GM21529 (cell line): ENCODE results near the gene GLS.
"Not testable (repeated sequence)": the region's sequence is repeated elsewhere in the genome, so short reads cannot be mapped to it uniquely, and the experiment has no call there.

Source experiments
- ATAC-seq: cut with Tn5 transposase; IDR thresholded peaks from one replicate; pipeline ENCODE4 v1.9.1; 2021; ENCODE audit not compliant: unreplicated experiment

The GLS gene

DNA sequence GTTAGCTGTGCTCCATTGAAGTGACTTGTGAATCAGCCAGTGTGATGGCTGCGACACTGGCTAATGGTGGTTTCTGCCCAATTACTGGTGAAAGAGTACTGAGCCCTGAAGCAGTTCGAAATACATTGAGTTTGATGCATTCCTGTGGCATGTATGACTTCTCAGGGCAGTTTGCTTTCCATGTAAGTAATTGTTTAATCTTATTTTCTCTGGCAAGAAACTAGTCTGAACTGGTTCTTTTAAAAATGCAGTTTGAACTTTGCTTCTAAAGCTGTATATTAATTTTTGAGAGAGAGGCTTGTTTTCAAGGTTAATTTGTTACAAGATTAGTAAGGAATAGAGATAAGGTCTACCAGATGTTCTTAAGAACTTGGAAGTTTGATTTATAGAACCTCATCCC lies 46.7 kb downstream of the GLS start:
- no peak for ATAC-seq

DNA sequence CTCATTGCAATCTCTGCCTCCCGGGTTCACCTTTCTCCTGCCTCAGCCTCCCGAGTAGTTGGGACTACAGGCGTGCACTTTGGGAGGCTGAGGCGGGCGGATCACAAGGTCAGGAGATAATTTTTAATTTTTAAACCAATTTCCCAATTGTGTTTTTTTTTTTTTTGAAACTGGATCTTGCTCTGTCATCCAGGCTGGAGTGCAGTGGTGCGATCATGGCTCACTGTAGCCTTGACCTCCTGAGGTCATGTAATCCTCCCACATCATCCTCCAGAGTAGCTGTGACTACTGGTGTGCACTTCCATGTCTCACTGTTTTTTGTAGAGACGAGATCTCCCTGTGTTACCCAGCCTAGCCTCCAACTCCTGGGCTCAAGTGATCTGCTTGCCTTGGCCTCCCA lies 49.3 kb downstream of the GLS start:
- no peak for ATAC-seq

DNA sequence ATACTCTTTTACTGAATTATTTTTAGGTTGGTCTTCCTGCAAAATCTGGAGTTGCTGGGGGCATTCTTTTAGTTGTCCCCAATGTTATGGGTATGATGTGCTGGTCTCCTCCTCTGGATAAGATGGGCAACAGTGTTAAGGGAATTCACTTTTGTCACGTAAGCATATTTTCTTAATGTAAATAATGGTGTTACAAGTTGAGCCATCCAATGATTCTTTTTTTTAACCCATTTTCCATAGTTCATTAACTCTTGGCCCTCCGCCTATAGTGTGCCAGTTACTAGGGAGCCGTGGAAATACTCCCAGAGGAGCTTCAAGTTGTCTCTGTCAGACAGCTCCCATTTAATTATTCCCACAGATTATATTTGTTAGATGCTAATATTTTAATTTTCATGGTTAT lies 49.8 kb downstream of the GLS start:
- ATAC-seq = no peak

DNA sequence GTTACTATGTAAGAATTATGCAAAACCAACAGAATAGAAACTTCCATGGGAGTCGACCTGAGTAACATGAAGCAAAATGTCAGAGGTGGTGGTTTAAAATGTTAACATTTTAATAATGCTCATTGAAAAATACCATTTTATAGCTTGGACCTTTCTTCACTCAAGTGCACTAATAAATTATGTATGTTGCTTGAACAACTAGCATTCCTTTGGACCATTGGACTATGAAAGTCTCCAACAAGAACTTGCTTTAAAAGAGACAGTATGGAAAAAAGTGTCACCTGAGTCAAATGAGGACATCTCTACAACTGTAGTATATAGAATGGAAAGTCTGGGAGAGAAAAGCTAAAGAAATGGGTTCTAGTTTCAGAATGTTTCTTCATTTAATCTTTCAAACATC lies 51.9 kb downstream of the GLS start:
- no peak for ATAC-seq

DNA sequence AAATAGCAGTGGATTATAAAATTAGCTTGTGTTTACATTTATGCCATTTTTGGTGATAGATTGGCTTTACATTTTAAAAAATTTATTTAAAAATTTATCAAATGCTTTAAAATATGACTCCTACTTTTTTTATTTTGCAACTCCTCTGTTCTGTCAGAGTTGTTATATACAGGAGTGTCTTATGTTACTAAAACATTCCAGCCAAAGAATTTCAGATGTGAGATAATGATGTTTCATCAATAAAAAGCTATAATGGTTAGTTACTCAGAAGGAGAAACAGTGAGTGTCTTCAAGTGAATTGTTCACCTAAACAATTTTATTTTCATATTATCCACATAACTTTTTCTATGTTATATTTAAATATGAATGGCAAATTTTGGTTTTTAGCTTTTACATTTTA lies 52.7 kb downstream of the GLS start:
- ATAC-seq = no peak

DNA sequence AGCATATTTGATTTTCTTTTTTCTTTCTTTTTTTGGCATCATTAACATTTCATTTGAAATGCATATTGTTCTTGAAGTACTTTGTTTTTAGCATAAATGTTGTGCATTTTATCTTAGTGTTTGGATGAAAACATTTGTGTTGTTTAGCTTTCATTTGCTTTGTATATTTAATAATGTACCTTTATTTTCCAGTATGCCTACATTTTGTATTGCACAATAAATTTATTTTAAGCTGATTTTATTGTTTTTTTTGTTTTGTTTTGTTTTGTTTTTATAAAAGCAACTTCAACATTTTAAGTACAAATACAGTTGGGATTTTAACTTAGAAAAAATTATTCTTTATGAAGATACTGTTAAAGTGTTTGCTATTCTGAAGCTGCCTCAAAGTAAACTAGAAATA lies 54.4 kb downstream of the GLS start:
- ATAC-seq = no peak

DNA sequence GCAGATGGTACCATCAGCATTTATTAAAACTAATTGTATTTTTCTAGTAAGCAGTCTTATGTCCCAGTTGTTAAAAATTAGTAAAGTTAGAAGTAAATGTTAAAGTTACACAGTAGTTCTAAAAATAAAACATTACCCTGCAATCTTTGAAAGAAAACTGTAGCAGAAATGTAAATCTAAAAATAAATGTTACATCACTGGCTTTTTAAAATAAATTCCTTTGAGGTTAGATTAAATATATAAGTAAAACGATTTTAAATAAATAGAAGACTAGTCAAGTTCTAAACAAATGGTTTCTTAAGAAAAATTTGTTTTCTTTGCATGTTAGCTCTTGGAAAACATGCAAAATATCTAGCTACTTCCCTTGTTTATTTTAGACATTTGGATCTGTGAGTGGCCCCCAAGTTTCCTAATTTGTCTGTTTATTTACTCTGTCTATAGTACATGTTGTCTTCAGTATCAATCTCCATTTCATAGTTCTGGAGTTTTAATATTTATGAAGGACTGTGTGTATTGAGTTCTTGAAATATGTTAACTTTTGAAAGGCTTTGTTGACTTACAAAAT lies 58.2 kb downstream of the GLS start:
- ATAC-seq = no peak

DNA sequence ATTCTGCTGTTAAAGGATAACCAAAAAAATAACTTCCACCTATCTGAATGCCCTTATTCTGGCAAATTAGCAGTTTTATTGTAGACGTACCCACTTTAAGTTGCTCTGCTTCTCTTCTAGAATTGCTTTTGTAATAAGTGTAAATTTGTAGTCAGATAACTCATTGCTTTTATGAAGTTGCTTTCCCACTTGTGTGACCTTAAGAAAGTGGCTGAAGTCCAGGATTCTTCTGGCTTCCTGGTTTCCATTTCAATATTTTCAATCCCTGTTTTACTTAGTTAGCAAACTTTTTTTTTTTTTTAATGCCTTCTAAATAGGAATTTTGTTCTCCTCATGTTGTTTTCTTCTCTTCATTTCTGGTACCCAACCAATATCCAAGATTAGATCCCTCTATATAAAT lies 59.8 kb downstream of the GLS start:
- ATAC-seq = no peak

DNA sequence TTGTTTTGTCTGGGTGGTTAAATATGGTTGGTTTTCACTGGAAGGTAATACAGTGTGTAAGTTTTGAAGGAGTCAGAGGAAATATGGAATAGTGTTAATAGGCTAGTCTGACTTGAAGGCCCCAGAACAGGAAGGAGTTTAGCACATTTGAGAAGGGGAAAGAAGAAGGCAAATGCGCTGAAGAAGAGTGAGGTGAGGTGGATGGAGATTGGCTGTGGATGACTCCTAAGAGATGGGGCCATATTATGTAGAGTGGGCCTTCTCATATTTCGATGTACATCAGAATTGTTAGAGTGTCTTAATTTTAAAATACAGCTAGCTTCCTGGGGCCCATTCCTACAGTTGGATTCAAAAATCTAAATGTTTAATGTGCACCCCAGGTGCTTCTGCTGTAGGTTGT lies 61.0 kb downstream of the GLS start:
- no peak for ATAC-seq

DNA sequence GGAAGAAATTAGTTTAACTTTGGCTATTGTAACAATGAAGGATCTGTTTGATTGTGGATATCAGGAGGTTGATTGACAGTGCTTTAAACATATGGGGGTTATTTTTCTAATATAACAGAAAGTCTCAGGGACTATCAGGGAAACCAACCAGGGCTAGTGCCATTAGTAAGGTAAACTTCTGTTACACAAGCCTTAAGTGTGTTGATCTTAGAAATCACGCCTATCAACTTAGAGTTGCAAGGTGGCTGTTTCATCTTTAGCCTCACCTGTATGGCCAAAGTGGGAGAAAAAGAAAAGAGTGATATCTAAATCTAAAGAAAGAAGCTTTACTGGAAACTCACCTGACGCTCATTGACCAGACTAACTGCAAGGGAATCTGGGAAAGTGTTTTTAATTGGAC lies 62.1 kb downstream of the GLS start:
- no peak for ATAC-seq

DNA sequence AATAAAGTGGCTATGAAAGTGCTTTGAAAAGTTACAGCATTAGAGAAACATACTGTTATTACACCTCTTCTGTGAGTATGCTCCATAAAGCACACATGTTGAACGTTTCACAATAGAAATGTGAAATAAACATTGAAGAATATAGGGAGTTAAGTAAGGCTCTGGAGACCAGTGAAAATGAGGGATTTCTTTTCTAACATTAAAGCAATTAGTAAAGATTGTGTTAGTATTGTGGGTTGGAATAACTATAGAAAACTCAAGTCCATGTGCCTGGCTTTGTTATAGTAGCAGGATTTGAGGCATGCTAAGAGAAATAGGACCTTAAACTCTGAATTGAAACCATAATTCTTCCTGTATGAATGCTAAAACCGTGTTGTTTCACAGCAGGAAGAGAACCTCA lies 63.1 kb downstream of the GLS start:
- no peak for ATAC-seq

DNA sequence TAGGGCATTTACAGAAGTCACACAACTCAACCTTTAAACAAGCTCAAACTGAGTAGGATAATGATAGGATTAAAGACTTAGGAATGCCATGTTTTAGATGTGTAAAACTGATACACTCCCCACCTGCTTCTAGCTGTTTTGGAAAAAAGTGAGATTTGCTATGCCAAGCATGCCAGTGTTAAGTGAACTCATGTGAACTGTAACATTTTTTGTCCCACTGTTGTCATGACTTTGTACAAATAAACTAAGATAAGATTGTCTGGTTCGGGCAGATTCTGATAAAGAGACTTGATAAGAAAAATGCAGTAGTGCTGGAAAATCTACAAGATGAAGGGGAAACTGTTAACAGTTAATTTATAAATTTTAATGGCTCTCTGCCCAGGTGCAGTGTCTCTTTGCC lies 66.5 kb downstream of the GLS start:
- ATAC-seq = no peak

DNA sequence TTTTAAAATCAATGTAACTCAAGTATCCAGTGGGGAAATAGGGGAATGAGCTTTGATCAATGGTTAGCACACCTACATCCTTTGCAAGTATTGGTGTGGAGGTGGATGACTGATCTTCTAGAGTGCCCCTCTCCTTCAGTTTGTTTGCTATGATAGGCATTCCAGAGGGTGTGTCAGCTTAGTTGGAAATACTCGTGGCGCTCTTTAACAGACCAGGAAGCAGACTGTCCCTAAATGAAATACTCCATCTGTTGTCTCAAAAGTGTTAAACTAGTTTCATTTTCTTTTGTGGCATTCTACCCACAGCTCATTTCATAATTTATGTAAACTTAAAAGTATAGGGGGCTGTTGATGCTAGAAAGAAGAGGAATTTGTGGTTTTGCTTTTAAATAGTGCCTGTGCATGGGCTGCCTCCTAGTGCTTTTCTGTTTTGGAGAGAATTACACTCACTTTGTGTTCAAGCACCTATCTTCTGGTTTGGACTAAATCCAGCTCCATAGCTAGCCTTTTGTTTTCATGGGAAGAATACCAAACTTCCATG lies 67.2 kb downstream of the GLS start:
- peak; percentile 78 for ATAC-seq

DNA sequence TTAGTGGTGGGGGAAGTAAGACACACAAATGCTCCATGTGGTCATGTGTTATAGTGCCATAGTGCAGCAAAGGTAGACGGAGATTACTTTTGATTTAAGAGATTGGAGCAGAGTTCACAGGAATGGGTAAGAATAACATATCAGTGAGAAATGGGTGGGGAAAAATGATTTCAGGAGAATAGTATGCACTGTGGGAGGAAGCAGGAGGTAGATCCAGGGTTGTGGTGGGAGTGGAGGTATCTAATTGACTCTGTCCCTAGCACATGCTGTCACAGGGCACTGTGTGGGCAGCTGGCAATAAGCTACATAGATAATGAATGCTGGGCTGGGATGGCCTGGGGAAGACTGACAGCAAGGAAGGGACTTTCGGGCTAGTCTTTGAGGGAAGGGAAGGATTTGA lies 68.0 kb downstream of the GLS start:
- no peak for ATAC-seq

DNA sequence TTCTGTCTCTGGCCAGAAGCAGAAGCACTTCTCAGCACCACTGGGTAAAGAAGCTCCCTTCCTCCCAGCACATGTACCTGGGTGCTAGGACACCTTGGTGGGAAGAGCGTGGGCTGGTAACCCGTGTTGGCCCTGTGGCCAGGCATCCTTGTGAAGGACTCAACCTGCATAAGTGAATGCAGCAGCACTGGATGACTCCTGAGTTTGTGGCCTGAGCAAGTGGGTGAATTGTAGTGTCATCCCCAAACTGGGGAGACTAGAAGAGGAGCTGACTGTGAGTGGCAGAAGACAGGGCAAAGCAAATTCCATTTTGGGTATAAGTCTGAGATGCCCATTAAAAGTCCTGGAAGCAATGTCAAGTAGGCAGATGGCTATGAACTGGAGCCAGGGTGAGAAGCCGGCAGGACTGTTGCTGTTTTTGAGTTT lies 70.0 kb downstream of the GLS start:
- no peak for ATAC-seq

DNA sequence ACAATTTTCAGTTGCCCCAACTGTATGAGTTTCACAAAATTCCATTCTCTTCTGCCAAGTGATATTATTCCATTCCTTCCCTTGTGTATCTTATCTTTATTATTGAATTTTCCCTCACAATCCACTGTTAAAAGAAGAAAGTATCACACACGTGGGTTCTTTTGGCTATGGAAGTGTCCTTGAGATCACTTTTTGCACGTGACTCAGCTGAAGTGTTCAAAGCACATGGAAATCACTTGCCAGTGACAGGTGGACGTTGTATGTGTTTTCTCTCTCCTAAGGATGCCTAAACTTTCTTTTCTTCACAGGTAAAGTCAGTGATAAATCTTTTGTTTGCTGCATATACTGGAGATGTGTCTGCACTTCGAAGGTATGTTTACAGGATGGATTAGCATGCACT lies 72.6 kb downstream of the GLS start:
- no peak for ATAC-seq

DNA sequence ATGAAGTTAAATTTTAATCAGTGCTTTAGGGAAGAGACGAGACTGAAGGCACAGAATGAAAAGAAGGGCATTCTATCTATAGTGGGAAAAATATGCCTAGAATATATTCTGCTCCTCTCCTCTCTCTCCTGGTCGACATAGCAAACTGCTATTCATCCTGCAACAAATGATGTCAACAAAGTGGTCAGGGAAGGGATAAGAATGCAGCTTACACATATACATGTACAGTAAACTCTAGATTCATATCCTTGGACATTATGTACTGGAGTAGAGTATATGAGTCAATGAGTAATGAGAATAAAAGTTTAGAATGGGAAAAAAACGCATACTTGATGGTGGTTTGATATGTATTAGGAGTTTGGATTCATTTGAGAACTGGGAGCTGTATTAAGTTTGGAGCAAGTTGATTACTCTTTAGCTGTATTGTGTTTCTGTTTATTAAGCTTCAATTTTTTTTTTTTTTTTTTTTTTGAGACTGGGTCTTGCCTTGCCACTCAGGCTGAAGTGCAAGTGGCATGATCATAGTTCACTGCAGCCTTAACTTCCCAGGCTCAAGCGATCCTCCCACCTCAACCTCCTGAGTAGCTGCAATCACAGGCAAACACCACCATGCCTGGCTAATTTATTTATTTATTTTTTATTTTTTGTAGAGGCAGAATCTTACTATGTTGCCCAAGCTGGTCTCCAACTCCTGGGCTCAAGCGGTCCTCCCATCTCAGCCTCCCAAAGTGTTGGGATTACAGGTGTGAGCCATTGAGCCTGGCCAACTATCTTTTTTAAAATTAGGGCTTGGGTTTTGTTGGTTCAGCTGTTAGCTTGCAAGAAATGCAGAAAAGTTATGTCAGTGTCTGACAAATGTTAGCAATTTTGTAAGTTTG lies 79.5 kb downstream of the GLS start:
- ATAC-seq = no peak

DNA sequence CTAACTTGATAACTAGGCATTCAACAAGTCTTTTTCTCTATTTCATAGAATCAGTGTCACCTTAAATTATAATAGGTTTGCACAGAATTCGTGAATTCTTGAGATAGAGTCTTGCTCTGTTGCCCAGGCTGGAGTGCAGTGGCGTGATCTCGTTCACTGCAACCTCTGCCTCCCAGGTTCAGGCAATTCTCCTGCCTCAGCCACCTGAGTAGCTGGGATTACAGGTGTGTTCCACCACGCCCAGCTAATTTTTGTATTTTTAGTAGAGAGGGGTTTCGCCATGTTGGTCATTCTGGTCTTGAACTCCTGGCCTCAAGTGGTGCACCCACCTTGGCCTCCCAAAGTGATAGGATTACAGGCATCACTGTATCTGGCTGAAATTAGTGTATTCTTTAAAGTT lies 80.5 kb downstream of the GLS start:
- not testable (repeated sequence) for ATAC-seq

DNA sequence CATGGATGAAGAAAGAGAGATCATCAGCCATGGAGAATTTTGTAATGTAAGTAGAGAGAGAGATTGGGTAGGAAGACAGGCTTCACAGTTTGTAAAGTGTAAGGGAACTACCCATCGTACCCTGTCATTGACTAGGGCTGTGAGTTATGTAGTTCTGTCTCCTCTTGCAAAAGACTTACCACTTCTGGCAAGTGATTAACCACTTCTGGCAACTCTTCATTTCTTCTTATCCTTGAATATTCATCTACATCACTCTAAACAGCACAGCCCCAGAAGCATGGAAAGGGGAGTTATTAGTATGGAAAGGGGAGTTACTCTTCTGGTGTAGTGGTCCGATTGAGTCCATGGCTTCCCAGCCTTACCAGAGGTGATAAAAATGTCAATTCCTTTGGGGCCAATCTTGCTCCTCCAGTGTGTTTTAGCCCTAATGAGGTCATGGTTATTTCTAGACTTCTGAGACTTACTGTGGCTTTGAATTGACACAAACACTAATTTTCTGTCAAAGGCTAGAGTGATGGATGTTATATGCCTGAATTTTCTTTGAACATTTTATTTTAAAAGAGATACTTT lies 81.4 kb downstream of the GLS start:
- peak; percentile 34 for ATAC-seq

DNA sequence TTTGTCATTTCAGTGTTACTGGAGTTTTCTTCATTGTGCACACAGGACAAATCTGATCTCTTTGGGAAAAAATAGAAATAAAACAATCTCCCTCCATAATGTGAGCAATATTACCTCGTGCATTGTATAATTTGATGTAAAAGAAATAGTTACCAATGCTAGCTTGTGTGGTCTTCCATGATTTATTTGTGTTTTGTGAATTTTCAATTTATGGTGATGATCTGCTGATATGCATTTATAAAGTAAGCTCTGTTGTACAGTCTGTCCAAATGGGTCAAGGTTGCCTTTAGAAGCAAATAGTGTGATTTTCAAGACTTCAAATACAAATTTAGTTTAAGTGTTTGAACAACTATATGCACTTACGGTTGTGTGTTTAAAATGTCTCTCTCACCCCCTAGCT lies 82.5 kb downstream of the GLS start:
- no peak for ATAC-seq

DNA sequence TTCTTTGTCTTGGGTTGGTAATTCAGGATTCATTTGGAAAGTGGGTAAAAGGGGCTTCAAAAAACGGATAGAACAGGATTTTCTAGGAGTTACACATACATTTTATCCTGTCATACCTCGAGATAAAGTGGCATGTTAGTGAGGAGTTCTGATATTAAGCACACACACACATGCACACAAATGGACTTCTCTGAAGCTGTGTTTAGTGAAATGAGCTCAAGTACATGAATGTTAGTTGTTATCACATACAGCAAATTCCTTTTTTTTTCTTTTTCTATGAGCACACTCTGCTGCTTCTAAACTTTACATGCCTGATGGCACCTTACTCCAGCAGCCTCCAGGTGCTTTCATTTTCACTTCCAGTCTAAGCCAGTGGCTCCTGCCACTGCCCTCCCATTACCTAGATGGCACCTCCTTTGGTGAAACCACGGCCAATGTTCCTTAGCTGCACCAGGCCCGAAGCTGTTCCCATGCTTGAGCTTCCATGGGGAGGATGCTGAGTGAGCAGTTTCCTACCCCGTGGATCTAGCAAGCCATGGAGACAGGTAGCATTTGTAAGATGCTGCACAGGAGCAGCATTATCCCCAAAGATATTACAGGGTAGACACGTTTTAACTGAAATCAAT lies 83.7 kb downstream of the GLS start:
- no peak for ATAC-seq
